ENCODE measurements around the gene SCYL1. TPM values are rescaled to one million over a fixed set of nuclear protein-coding genes. Genes with fewer than 3 reads are reported as not detected.
A peak's percentile ranks its signal among the peaks of the same experiment; 100 is the strongest.
"Not testable (repeated sequence)": the region's sequence is repeated elsewhere in the genome, so short reads cannot be mapped to it uniquely, and the experiment has no call there.

SCYL1 gene
- total RNA-seq, 2 experiments from 2014 or later: 57.4 to 60.7 TPM

DNA sequence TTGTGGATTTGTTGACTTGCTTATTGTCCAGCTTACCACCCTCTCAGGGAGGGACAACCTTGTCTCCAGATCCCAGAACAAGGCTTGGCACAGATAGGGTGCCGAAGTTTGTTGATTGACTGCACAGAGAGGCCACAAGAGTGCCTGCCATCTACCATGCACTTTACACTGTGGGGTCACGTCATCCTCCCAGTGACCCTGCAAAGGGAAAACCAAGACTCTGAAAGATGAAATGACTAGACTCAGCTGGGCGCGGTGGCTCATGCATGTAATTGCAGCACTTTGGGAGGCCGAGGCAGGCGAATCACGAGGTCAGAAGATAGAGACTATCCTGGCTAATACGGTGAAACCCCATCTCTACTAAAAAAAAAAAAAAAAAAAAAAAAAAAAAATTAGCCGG is 37.9 kb downstream of the SCYL1 start:
- H3K27me3 ChIP-seq (ENCODE audit: control insufficient read depth in 1 of 2, insufficient read depth in 2 of 2, low read length in 2 of 2): no peaks in the 10 kb centered on the region
- CTCF ChIA-PET: interaction anchor here (0.8 to 4.4 kb wide), 2 partner anchors 11 to 23 kb away, joined by 4 to 17 read pairs; no protein-coding TSS in a partner anchor
- Mint-ChIP-seq H3K36me3 (ENCODE audit: low read depth) (peaks cover 6% of the 10 kb centered on the region), H3K27ac (peak overlapping the region; percentile 84), H3K9me3 (no peaks in the 10 kb centered on the region), H3K4me3 (no peak overlapping the region), H3K4me1 (ENCODE audit: low read depth) (peaks cover 60% of the 10 kb centered on the region), H3K27me3 (no peaks in the 10 kb centered on the region)
- peaks cover 82% of the 10 kb centered on the region for H3K4me1 ChIP-seq (ENCODE audit: insufficient read depth, low read length)
- no peak overlapping the region for H3K4me3 ChIP-seq (ENCODE audit: low read length)
- H3K36me3 ChIP-seq (ENCODE audit: insufficient read depth, low read length): peaks cover 3% of the 10 kb centered on the region
- no peaks in the 10 kb centered on the region for H3K9me3 ChIP-seq (ENCODE audit: control insufficient read depth in 1 of 2, insufficient read depth in 1 of 2, low read length in 2 of 2)
- H3K27ac ChIP-seq (ENCODE audit: low read depth in 1 of 2, low read length in 2 of 2): no peak overlapping the region
- DNase-seq: no peak
- intact Hi-C loops (cut with DNase I, micrococcal nuclease): no loop called here
- TF ChIP-seq, protein P1, sequence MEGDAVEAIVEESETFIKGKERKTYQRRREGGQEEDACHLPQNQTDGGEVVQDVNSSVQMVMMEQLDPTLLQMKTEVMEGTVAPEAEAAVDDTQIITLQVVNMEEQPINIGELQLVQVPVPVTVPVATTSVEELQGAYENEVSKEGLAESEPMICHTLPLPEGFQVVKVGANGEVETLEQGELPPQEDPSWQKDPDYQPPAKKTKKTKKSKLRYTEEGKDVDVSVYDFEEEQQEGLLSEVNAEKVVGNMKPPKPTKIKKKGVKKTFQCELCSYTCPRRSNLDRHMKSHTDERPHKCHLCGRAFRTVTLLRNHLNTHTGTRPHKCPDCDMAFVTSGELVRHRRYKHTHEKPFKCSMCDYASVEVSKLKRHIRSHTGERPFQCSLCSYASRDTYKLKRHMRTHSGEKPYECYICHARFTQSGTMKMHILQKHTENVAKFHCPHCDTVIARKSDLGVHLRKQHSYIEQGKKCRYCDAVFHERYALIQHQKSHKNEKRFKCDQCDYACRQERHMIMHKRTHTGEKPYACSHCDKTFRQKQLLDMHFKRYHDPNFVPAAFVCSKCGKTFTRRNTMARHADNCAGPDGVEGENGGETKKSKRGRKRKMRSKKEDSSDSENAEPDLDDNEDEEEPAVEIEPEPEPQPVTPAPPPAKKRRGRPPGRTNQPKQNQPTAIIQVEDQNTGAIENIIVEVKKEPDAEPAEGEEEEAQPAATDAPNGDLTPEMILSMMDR (IDR thresholded peaks at IDR 0.05): no peak
- POLR2A ChIA-PET: interaction anchor here (1.0 to 3.8 kb wide), 2 partner anchors 13 to 66 kb away, joined by 4 to 15 read pairs; partner anchors contain the start of gene EHBP1L1
- ATAC-seq (ENCODE audit: poor library complexity): no peak

DNA sequence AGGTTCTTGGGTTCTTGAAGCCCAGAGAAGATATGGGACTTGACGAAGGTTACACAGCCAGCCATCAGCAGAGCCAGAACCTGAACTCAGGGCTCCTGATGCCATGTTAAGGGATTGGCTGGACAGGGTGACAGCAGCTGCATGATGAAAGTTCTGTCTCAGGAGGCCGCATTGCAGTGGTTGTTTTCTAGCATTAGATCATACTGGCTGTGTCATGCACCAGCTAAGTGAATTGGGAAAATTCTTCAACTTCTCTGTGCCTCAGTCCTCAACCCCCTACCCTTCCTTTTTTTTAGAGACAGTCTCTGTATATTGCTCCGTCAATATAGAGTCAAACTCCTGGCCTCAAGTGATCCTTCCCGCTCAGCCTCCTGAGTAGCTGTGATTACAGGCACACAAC is 38.7 kb downstream of the SCYL1 start:
- H3K27ac Mint-ChIP-seq: peak overlapping the region; percentile 84
- ATAC-seq (ENCODE audit: poor library complexity): no peak
- Histone ChIP-seq H3K27me3 (ENCODE audit: control insufficient read depth in 1 of 2, insufficient read depth in 2 of 2, low read length in 2 of 2) (no peaks in the 10 kb centered on the region), H3K4me1 (ENCODE audit: insufficient read depth, low read length) (peaks cover 88% of the 10 kb centered on the region), H3K36me3 (ENCODE audit: insufficient read depth, low read length) (peaks cover 7% of the 10 kb centered on the region), H3K27ac (ENCODE audit: low read depth in 1 of 2, low read length in 2 of 2) (no peak overlapping the region), H3K4me3 (ENCODE audit: low read length) (no peak overlapping the region), H3K9me3 (ENCODE audit: control insufficient read depth in 1 of 2, insufficient read depth in 1 of 2, low read length in 2 of 2) (no peaks in the 10 kb centered on the region)
- TF ChIP-seq, protein P1 (IDR thresholded peaks at IDR 0.05): no peak
- no peak for DNase-seq
- no peaks in the 10 kb centered on the region for H3K27me3 Mint-ChIP-seq
- H3K36me3 Mint-ChIP-seq (ENCODE audit: low read depth): peaks cover 12% of the 10 kb centered on the region
- peaks cover 68% of the 10 kb centered on the region for H3K4me1 Mint-ChIP-seq (ENCODE audit: low read depth)
- ChIA-PET CTCF (interaction anchor here (4.4 kb wide), 1 partner anchor 12 kb away, joined by 17 read pairs; no protein-coding TSS in a partner anchor), POLR2A (interaction anchor here (1.0 to 2.8 kb wide), 2 partner anchors 65 to 67 kb away, joined by 4 to 18 read pairs; partner anchors contain the start of gene MALAT1)
- H3K9me3 Mint-ChIP-seq: no peaks in the 10 kb centered on the region
- intact Hi-C loops (cut with DNase I, micrococcal nuclease): no loop called here
- H3K4me3 Mint-ChIP-seq: no peak overlapping the region

DNA sequence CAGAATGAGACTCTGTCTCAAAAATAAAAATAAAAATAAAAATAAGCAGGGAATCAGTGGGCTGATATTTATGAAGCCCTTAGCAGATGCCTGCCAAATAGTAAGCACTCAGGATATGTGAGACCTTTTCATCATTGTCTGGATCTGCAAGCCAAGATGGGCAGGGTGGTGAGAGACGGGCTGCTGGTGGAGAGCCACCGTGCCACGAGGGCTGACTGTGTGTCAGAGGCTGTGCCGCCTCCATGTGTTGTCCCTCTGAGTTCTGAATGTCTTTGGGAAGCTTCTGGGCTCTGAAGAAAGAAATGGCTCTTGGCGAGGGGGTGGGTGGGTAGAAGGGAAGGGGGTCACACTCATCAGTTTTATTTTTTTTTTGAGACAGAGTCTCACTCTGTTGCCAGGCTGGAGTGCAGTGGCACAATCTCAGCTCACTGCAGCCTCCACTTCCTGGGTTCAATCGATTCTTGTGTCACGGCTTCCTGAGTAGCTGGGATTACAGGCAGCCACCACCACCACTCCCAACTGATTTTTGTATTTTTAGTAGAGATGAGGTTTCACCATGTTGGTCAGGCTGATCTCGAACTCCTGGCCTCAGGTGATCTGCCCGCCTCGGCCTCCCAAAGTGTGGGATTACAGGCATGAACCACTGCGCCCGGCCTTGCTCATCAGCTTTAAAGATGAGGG is 40.1 kb downstream of the SCYL1 start:
- DNase-seq (peak in 5 of 14 experiments; percentile 33 to 75 (median 51)), ATAC-seq (ENCODE audit: poor library complexity) (peak; percentile 15)
- H3K27me3 ChIP-seq (ENCODE audit: control insufficient read depth in 1 of 2, insufficient read depth in 2 of 2, low read length in 2 of 2); intact Hi-C loops (cut with DNase I, micrococcal nuclease); H3K9me3 ChIP-seq (ENCODE audit: control insufficient read depth in 1 of 2, insufficient read depth in 1 of 2, low read length in 2 of 2); H3K9me3 Mint-ChIP-seq; H3K27me3 Mint-ChIP-seq; H3K36me3 ChIP-seq (ENCODE audit: insufficient read depth, low read length): not testable (repeated sequence)
- CTCF ChIA-PET: interaction anchor here (0.8 to 4.4 kb wide), 5 partner anchors 13 to 24 kb away, joined by 3 to 30 read pairs (median 5); no protein-coding TSS in a partner anchor
- Histone ChIP-seq H3K27ac (ENCODE audit: low read depth in 1 of 2, low read length in 2 of 2) (peak overlapping the region; percentile 82 to 88), H3K4me1 (ENCODE audit: insufficient read depth, low read length) (peaks cover 87% of the 10 kb centered on the region), H3K4me3 (ENCODE audit: low read length) (peak overlapping the region; percentile 25)
- POLR2A ChIA-PET: interaction anchor here (0.8 to 3.6 kb wide), 12 partner anchors 8 to 295 kb away, joined by 3 to 22 read pairs (median 8); partner anchors contain the start of genes EHBP1L1, MALAT1, MUS81 and PCNX3
- Mint-ChIP-seq H3K36me3 (ENCODE audit: low read depth) (peaks cover 25% of the 10 kb centered on the region), H3K4me1 (ENCODE audit: low read depth) (peaks cover 71% of the 10 kb centered on the region), H3K27ac (peak overlapping the region; percentile 98), H3K4me3 (peak overlapping the region; percentile 82)

Measured in CD4-positive, alpha-beta T cell (primary cell).